HepG2 (cell line): ENCODE results near the gene SLIT1. TPM values are rescaled to one million over a fixed set of nuclear protein-coding genes. Genes with fewer than 3 reads are reported as not detected.

ENCODE experiments used
- ATAC-seq: fragments of 200-7000 bp; cut with Tn5 transposase; 3 replicates; pipeline ENCODE4 v1.9.1; 2020; ENCODE audit warnings: mild to moderate bottlenecking, moderate library complexity
- BruUV-seq: library from RNA; stranded (reverse); fragments of 400-500 nt; replicated peaks from 2 replicates; lab custom pipeline; 2021; lab: Mats Ljungman, UMichigan
- CTCF ChIA-PET: fragments of 300-600 bp; formaldehyde crosslinking; extraction: SDS; loops from one replicate; lab custom pipeline; 2021; ENCODE audit warnings: low total read pairs, inconsistent platforms, low intra/inter-chr PET ratio; lab: Yijun Ruan, JAX
- POLR2A ChIA-PET: fragments of 350-600 bp; sonication (Branson Sonifier 250); formaldehyde crosslinking; loops from one replicate; lab custom pipeline; 2020; ENCODE audit warnings: antibody characterized with exemption, inconsistent platforms; lab: Yijun Ruan, JAX
- DNase-seq: peaks from one replicate; pipeline ENCODE4 v3.0.0-alpha.2; 2015; ENCODE audit warnings: low spot score
- FAIRE-seq: peaks from 3 replicates; lab custom pipeline; 2011; peaks lifted over from hg19 to GRCh38; lab: Jason Lieb, UNC
- H2AFZ ChIP-seq: one replicate; pipeline ENCODE4 v1.6.1; 2011; ENCODE audit warnings: low read length, inconsistent platforms
- H3K27ac ChIP-seq: fragments of 300-600 bp; 3 replicates; pipeline ENCODE4 v1.8.0; 2011; ENCODE audit warnings: mixed run types, mild to moderate bottlenecking, mixed read lengths, low read length, inconsistent platforms; ENCODE audit not compliant: insufficient read depth; ENCODE audit errors: extremely low read length
- H3K27me3 ChIP-seq, 2 experiments: fragments of 200-600 bp in 1 of 2; 2 replicates in 1 of 2; 3 replicates in 1 of 2; pipeline versions ENCODE4 v1.6.0 to v1.8.0; 2011; ENCODE audit warnings: low read length in 2 of 2, mild to moderate bottlenecking in 2 of 2, moderate library complexity in 2 of 2, inconsistent platforms in 1 of 2; ENCODE audit not compliant: insufficient read depth in 2 of 2, control insufficient read depth in 1 of 2
- H3K36me3 ChIP-seq, 2 experiments: fragments of 200-600 bp in 1 of 2; replicated peaks in 1 of 2; 2 replicates in 1 of 2; 3 replicates in 1 of 2; pipeline versions ENCODE4 v1.5.1 to v1.8.0; 2011; ENCODE audit warnings: low read length in 2 of 2, inconsistent platforms in 1 of 2; ENCODE audit not compliant: insufficient read depth in 2 of 2, control insufficient read depth in 1 of 2
- H3K4me1 ChIP-seq: 2 replicates; pipeline ENCODE4 v1.5.1; 2012; ENCODE audit warnings: low read length, inconsistent platforms; ENCODE audit not compliant: insufficient read depth
- H3K4me2 ChIP-seq: 2 replicates; pipeline ENCODE4 v1.6.0; 2011; ENCODE audit warnings: low read depth, low read length, inconsistent platforms
- H3K4me3 ChIP-seq, 3 experiments: fragments of 200-600 bp in 1 of 3; sonication (generic), shearing (Covaris generic) in 1 of 3; replicated peaks in 1 of 3; 2 replicates each; pipeline ENCODE4 v1.5.1; 2011 to 2016; ENCODE audit warnings: low read length in 3 of 3, inconsistent platforms in 2 of 3, low read depth in 2 of 3, mild to moderate bottlenecking in 2 of 3, control low read depth in 1 of 3, mixed read lengths in 1 of 3; ENCODE audit not compliant: insufficient read depth in 1 of 3
- H3K79me2 ChIP-seq: one replicate; pipeline ENCODE4 v1.6.1; 2011; ENCODE audit warnings: low read length, inconsistent platforms; ENCODE audit not compliant: insufficient read depth
- H3K9ac ChIP-seq: 2 replicates; pipeline ENCODE4 v1.6.0; 2011; ENCODE audit warnings: mild to moderate bottlenecking, low read depth, low read length, inconsistent platforms; ENCODE audit not compliant: insufficient read depth
- H3K9me3 ChIP-seq: 2 replicates; pipeline ENCODE4 v1.5.1; 2012; ENCODE audit warnings: mild to moderate bottlenecking, low read length
- H4K20me1 ChIP-seq: 2 replicates; pipeline ENCODE4 v1.6.0; 2011; ENCODE audit warnings: inconsistent platforms, mild to moderate bottlenecking, low read length, moderate library complexity; ENCODE audit not compliant: insufficient read depth
- RXRA ChIP-seq: sonication (generic); formaldehyde crosslinking; IDR thresholded peaks from 2 replicates; pipeline ENCODE4 v1.5.1; 2020; ENCODE audit warnings: missing genetic modification reagents
- ZBTB7B ChIP-seq: sonication (generic); formaldehyde crosslinking; IDR thresholded peaks from 2 replicates; pipeline ENCODE4 v1.4.0; 2020; ENCODE audit warnings: missing genetic modification reagents
- ZEB1 ChIP-seq: IDR thresholded peaks from 2 replicates; pipeline ENCODE4 v1.6.1; 2012; ENCODE audit warnings: mild to moderate bottlenecking, low read depth, inconsistent platforms; ENCODE audit not compliant: insufficient replicate concordance
- ZNF615 ChIP-seq: sonication (generic); formaldehyde crosslinking; IDR thresholded peaks from 2 replicates; pipeline ENCODE4 v1.5.0; 2020; ENCODE audit warnings: mild to moderate bottlenecking, missing genetic modification reagents, borderline replicate concordance
- ZNF782 ChIP-seq: sonication (generic); formaldehyde crosslinking; IDR thresholded peaks from 2 replicates; pipeline ENCODE4 v1.4.0; 2020; ENCODE audit warnings: missing genetic modification reagents, mild to moderate bottlenecking, borderline replicate concordance
- WGBS: methylation state at CpG from one replicate; pipeline ENCODE4 v1.1.6; 2017; ENCODE audit warnings: low lambda C conversion rate; 5-methylcytosine and 5-hydroxymethylcytosine counted together
- in situ Hi-C: cut with HindIII; loops from 2 replicates; pipeline ENCODE4 v1.10.0; 2017; ENCODE audit warnings: low pct_unique_long_range_greater_than_20kb; ENCODE audit not compliant: extremely low pct_ligation_motif_present
- intact Hi-C: fragments of 100-400 bp; cut with micrococcal nuclease; formaldehyde crosslinking; loops from one replicate; pipeline ENCODE4 v1.10.0; 2022; ENCODE audit not compliant: unreplicated experiment
- polyA plus RNA-seq, 8 experiments: library from polyadenylated mRNA; depleted of rRNA in 3 of 8; stranded (reverse) in 7 of 8; unstranded in 1 of 8; fragments of >200 nt; fragmentation: Illumina TruSeq in 4 of 8; extraction: Trizol in 4 of 8; gene quantifications; 2 replicates each; pipeline versions ENCODE4 v1.2.1 to v1.2.3, GENCODE V29; 2011 to 2016; ENCODE audit warnings: low read depth in 4 of 8, missing spikeins in 1 of 8, mixed read lengths in 1 of 8; ENCODE audit not compliant: insufficient read depth in 1 of 8
- total RNA-seq, 5 experiments: library from RNA; depleted of rRNA; stranded (reverse); fragments of >200 nt; fragmentation: Illumina TruSeq; extraction: Trizol; gene quantifications; 2 replicates each; pipeline ENCODE4 v1.2.3, GENCODE V29; 2016; ENCODE audit warnings: low read depth in 1 of 5
- TF ChIP-seq, protein P1 (sequence below): sonication (generic); formaldehyde crosslinking; IDR thresholded peaks from 2 replicates; pipeline ENCODE4 v1.4.0; 2020; ENCODE audit warnings: missing genetic modification reagents
- TF ChIP-seq, protein P2 (sequence below): IDR thresholded peaks from 2 replicates; pipeline ENCODE4 v1.6.1; 2016; ENCODE audit warnings: missing compliant biosample characterization, missing genetic modification reagents, borderline replicate concordance
- TF ChIP-seq, protein P3 (sequence below): sonication (generic); formaldehyde crosslinking; conservative IDR thresholded peaks from 2 replicates; pipeline ENCODE4 v1.4.0; 2020; ENCODE audit warnings: missing genetic modification reagents
- TF ChIP-seq, protein P4 (sequence below): sonication (generic); formaldehyde crosslinking; IDR thresholded peaks from 2 replicates; pipeline ENCODE4 v1.5.1; 2020; ENCODE audit warnings: mild to moderate bottlenecking, missing genetic modification reagents, borderline replicate concordance

The SLIT1 gene
- total and polyA plus RNA-seq, 2 of the 13 experiments (the other 11 are each of a cell fraction or from before 2014, with no cell fraction given), result 0.09 to 0.33 TPM

DNA sequence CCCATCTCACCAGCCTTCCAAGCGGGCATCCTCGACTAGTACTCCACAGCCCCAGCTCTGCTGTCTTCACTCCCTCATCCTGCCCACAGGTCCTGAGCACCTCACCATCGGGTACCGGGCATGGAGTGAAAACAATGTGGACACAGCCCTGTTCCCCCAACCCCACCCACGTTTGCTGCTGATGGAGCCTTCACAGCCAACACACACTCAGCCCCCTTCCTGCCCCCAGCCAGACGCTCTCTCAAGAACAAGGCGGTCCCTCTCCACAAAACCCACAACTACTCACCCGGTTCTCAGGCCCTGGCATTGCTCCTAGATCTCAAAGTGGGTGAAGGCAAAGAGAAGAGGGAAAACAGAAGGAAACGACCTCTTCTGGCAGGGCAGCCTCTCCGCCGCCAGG, 56.1 kb downstream of the SLIT1 start:
- DNase-seq (no peak), FAIRE-seq (no peak), ATAC-seq (no peak)
- Histone ChIP-seq H2AFZ (no peak overlapping the region), H3K27ac (no peak overlapping the region), H3K27me3 (peaks cover 4 to 83% of the 10 kb centered on the region in 2 experiments), H3K9me3 (no peaks in the 10 kb centered on the region), H3K9ac (no peak overlapping the region), H3K4me2 (no peak overlapping the region), H3K4me1 (peaks cover 11% of the 10 kb centered on the region), H3K4me3 (no peak overlapping the region), H3K79me2 (no peaks in the 10 kb centered on the region), H3K36me3 (no peaks in the 10 kb centered on the region), H4K20me1 (no peaks in the 10 kb centered on the region)
- in situ Hi-C loops, result no loop called here
- TF ChIP-seq, protein P1, sequence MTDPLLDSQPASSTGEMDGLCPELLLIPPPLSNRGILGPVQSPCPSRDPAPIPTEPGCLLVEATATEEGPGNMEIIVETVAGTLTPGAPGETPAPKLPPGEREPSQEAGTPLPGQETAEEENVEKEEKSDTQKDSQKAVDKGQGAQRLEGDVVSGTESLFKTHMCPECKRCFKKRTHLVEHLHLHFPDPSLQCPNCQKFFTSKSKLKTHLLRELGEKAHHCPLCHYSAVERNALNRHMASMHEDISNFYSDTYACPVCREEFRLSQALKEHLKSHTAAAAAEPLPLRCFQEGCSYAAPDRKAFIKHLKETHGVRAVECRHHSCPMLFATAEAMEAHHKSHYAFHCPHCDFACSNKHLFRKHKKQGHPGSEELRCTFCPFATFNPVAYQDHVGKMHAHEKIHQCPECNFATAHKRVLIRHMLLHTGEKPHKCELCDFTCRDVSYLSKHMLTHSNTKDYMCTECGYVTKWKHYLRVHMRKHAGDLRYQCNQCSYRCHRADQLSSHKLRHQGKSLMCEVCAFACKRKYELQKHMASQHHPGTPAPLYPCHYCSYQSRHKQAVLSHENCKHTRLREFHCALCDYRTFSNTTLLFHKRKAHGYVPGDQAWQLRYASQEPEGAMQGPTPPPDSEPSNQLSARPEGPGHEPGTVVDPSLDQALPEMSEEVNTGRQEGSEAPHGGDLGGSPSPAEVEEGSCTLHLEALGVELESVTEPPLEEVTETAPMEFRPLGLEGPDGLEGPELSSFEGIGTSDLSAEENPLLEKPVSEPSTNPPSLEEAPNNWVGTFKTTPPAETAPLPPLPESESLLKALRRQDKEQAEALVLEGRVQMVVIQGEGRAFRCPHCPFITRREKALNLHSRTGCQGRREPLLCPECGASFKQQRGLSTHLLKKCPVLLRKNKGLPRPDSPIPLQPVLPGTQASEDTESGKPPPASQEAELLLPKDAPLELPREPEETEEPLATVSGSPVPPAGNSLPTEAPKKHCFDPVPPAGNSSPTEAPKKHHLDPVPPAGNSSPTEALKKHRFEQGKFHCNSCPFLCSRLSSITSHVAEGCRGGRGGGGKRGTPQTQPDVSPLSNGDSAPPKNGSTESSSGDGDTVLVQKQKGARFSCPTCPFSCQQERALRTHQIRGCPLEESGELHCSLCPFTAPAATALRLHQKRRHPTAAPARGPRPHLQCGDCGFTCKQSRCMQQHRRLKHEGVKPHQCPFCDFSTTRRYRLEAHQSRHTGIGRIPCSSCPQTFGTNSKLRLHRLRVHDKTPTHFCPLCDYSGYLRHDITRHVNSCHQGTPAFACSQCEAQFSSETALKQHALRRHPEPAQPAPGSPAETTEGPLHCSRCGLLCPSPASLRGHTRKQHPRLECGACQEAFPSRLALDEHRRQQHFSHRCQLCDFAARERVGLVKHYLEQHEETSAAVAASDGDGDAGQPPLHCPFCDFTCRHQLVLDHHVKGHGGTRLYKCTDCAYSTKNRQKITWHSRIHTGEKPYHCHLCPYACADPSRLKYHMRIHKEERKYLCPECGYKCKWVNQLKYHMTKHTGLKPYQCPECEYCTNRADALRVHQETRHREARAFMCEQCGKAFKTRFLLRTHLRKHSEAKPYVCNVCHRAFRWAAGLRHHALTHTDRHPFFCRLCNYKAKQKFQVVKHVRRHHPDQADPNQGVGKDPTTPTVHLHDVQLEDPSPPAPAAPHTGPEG (CRISPR knock-in tag), result no peak
- TF ChIP-seq ZBTB7B, result no peak
- TF ChIP-seq, protein P2, sequence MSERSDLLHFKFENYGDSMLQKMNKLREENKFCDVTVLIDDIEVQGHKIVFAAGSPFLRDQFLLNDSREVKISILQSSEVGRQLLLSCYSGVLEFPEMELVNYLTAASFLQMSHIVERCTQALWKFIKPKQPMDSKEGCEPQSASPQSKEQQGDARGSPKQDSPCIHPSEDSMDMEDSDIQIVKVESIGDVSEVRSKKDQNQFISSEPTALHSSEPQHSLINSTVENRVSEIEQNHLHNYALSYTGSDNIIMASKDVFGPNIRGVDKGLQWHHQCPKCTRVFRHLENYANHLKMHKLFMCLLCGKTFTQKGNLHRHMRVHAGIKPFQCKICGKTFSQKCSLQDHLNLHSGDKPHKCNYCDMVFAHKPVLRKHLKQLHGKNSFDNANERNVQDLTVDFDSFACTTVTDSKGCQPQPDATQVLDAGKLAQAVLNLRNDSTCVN, result no peak
- TF ChIP-seq RXRA (CRISPR knock-in tag), result no peak
- TF ChIP-seq, protein P3, sequence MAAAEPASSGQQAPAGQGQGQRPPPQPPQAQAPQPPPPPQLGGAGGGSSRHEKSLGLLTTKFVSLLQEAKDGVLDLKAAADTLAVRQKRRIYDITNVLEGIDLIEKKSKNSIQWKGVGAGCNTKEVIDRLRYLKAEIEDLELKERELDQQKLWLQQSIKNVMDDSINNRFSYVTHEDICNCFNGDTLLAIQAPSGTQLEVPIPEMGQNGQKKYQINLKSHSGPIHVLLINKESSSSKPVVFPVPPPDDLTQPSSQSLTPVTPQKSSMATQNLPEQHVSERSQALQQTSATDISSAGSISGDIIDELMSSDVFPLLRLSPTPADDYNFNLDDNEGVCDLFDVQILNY, result no peak
- TF ChIP-seq ZNF615 (CRISPR knock-in tag), result no peak
- no peak for TF ChIP-seq ZNF782 (CRISPR knock-in tag)
- TF ChIP-seq ZEB1, result no peak
- TF ChIP-seq, protein P4, sequence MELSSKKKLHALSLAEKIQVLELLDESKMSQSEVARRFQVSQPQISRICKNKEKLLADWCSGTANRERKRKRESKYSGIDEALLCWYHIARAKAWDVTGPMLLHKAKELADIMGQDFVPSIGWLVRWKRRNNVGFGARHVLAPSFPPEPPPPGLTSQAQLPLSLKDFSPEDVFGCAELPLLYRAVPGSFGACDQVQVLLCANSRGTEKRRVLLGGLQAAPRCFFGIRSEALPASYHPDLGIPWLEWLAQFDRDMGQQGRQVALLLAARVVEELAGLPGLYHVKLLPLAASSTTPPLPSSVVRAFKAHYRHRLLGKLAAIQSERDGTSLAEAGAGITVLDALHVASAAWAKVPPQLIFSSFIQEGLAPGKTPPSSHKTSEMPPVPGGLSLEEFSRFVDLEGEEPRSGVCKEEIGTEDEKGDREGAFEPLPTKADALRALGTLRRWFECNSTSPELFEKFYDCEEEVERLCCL, result no peak
- 28% methylated on average over 11 of the region's 11 CpGs for WGBS
- intact Hi-C loops, result loop anchor here (10.0 kb wide), 1 partner anchor 55 kb away; the partner anchor contains the start of gene SLIT1
- ChIA-PET CTCF (no interaction called here), POLR2A (interaction anchor here (1.1 kb wide), 1 partner anchor 8 kb away, joined by 4 read pairs; no protein-coding TSS in a partner anchor)
- BruUV-seq, result no TSS peak
